Activated CD4-positive, CD25-positive, alpha-beta regulatory T cell treated with anti-CD3 and anti-CD28 coated beads, Interleukin-2, amount 50 U/mL, for 16 hours (primary cell): Measurements from ENCODE around the gene GIPR.

Experiments
- DNase-seq: peaks from one replicate; pipeline ENCODE4 v3.0.0-alpha.2; 2020; ENCODE audit warnings: low read depth, low spot score

GIPR gene

GRCh38 chr19:45730368-45731288, 62.6 kb downstream of the GIPR start, which contains the start of gene FBXO46:
Gene FBXO46, minus strand, starts transcription at chr19:45730896. Its CDS starts 17,401 bp downstream, at chr19:45713495.
- DNase-seq, result peak; percentile 89
